Endothelial cell of umbilical vein (primary cell): ENCODE results near the gene SPDYE17. TPM values are rescaled to one million over a fixed set of nuclear protein-coding genes. Genes with fewer than 3 reads are reported as not detected.
"Not testable (repeated sequence)": the region's sequence is repeated elsewhere in the genome, so short reads cannot be mapped to it uniquely, and the experiment has no call there.

Experiments used
- BruUV-seq: library from RNA; stranded (reverse); fragments of 400-500 nt; replicated peaks from 2 replicates; lab custom pipeline; 2021; lab: Mats Ljungman, UMichigan
- CTCF ChIA-PET: fragments of 300-600, 350-600 bp; sonication (Branson Sonifier 250); formaldehyde crosslinking; loops from one replicate; lab custom pipeline; 2021; ENCODE audit warnings: antibody characterized with exemption, inconsistent platforms; lab: Charles Lee
- POLR2A ChIA-PET: fragments of 300-600, 350-600 bp; sonication (Branson Sonifier 250); formaldehyde crosslinking; loops from one replicate; lab custom pipeline; 2021; ENCODE audit warnings: antibody characterized with exemption, inconsistent platforms; lab: Charles Lee
- DNase-seq: peaks from one replicate; pipeline ENCODE4 v3.0.0-alpha.2; 2011; ENCODE audit warnings: low read depth, low spot score
- FAIRE-seq: peaks from 2 replicates; lab custom pipeline; 2011; peaks lifted over from hg19 to GRCh38; lab: Jason Lieb, UNC
- H2AFZ ChIP-seq: 2 replicates; pipeline ENCODE4 v1.6.0; 2012; ENCODE audit warnings: low read depth, low read length, control low read depth, inconsistent platforms
- H3K27ac ChIP-seq: 2 replicates; pipeline ENCODE4 v1.5.1; 2011; ENCODE audit warnings: low read depth, mild to moderate bottlenecking, control low read depth, low read length, moderate library complexity; ENCODE audit not compliant: insufficient read depth
- H3K27me3 ChIP-seq, 2 experiments: 2 replicates each; pipeline versions ENCODE4 v1.6.0 to v1.6.1; 2011; ENCODE audit warnings: low read length in 2 of 2, mixed read lengths in 1 of 2; ENCODE audit not compliant: control insufficient read depth in 2 of 2, insufficient read depth in 2 of 2
- H3K36me3 ChIP-seq, 2 experiments: 2 replicates in 1 of 2; 3 replicates in 1 of 2; pipeline ENCODE4 v1.5.1; 2011; ENCODE audit warnings: low read length in 2 of 2, mild to moderate bottlenecking in 1 of 2, moderate library complexity in 1 of 2; ENCODE audit not compliant: control insufficient read depth in 2 of 2, insufficient read depth in 2 of 2; ENCODE audit errors: extremely low read depth in 1 of 2
- H3K4me1 ChIP-seq: 3 replicates; pipeline ENCODE4 v1.5.1; 2011; ENCODE audit warnings: mild to moderate bottlenecking, low read length; ENCODE audit not compliant: control insufficient read depth, insufficient read depth; ENCODE audit errors: extremely low read depth
- H3K4me2 ChIP-seq: 2 replicates; pipeline ENCODE4 v1.6.1; 2011; ENCODE audit warnings: low read length, control low read depth, mixed read lengths; ENCODE audit not compliant: insufficient read depth
- H3K4me3 ChIP-seq, 3 experiments: fragments of 200-600 bp in 1 of 3; sonication (generic), shearing (Covaris generic) in 1 of 3; replicated peaks in 1 of 3; 2 replicates each; pipeline ENCODE4 v1.5.1; 2011 to 2016; ENCODE audit warnings: control low read depth in 3 of 3, low read length in 3 of 3, mild to moderate bottlenecking in 2 of 3, inconsistent platforms in 1 of 3, low read depth in 1 of 3, moderate library complexity in 1 of 3; ENCODE audit not compliant: insufficient read depth in 1 of 3
- H3K79me2 ChIP-seq: 2 replicates; pipeline ENCODE4 v1.6.0; 2012; ENCODE audit warnings: low read length, inconsistent platforms; ENCODE audit not compliant: control insufficient read depth, insufficient read depth
- H3K9ac ChIP-seq: replicated peaks from 2 replicates; pipeline ENCODE3; 2011; ENCODE audit warnings: low read length, control low read depth; ENCODE audit not compliant: insufficient read depth; ENCODE audit errors: extremely low read depth
- H3K9me1 ChIP-seq: replicated peaks from 3 replicates; pipeline ENCODE4 v1.6.0; 2011; ENCODE audit warnings: mild to moderate bottlenecking, low read length; ENCODE audit not compliant: control insufficient read depth, insufficient read depth; ENCODE audit errors: extremely low read depth
- H3K9me3 ChIP-seq: replicated peaks from 2 replicates; pipeline ENCODE4 v1.5.1; 2012; ENCODE audit warnings: low read length, inconsistent platforms; ENCODE audit not compliant: control insufficient read depth, insufficient read depth
- H4K20me1 ChIP-seq: replicated peaks from 2 replicates; pipeline ENCODE3; 2011; ENCODE audit warnings: mild to moderate bottlenecking, low read length; ENCODE audit not compliant: control insufficient read depth, insufficient read depth; ENCODE audit errors: extremely low read depth
- dilution Hi-C: fragments of 300-500 bp; cut with MboI; formaldehyde crosslinking; loops from one replicate; pipeline ENCODE4 v1.15.0; 2019; ENCODE audit warnings: low sequenced_read_pairs; ENCODE audit not compliant: extremely low pct_ligation_motif_present
- intact Hi-C: fragments of 100-400 bp; cut with micrococcal nuclease; formaldehyde crosslinking; loops from one replicate; pipeline ENCODE4 v1.10.0; 2022
- polyA plus RNA-seq, 4 experiments: library from polyadenylated mRNA; depleted of rRNA in 3 of 4; stranded (reverse) in 3 of 4; unstranded in 1 of 4; fragments of >200 nt; gene quantifications; 2 replicates each; pipeline versions ENCODE4 v1.2.1 to v1.2.3, GENCODE V29; 2011 to 2012; ENCODE audit warnings: missing spikeins in 1 of 4
- total RNA-seq: library from RNA; stranded (reverse); gene quantifications from 2 replicates; pipeline ENCODE4 v1.2.3, GENCODE V29; 2021

Gene SPDYE17
- total and polyA plus RNA-seq, 2 donors (not counting 3 experiments of a cell fraction or from before 2014, with no cell fraction given): not detected

- dilution Hi-C loops, H3K4me1 ChIP-seq, H2AFZ ChIP-seq, intact Hi-C loops, DNase-seq, H3K79me2 ChIP-seq, H3K9ac ChIP-seq, H4K20me1 ChIP-seq, H3K4me2 ChIP-seq, CTCF ChIA-PET, BruUV-seq, H3K9me3 ChIP-seq, FAIRE-seq, POLR2A ChIA-PET, H3K27me3 ChIP-seq, H3K9me1 ChIP-seq, H3K4me3 ChIP-seq, H3K27ac ChIP-seq, H3K36me3 ChIP-seq: not testable (repeated sequence)
Measured at GRCh38 chr7:77003241-77003640, 28.9 kb downstream of the SPDYE17 start.

- CTCF ChIA-PET, H3K79me2 ChIP-seq, H3K4me3 ChIP-seq, H2AFZ ChIP-seq, H3K9me3 ChIP-seq, H3K9ac ChIP-seq, H3K36me3 ChIP-seq, BruUV-seq, FAIRE-seq, intact Hi-C loops, H3K27ac ChIP-seq, POLR2A ChIA-PET, H3K4me2 ChIP-seq, DNase-seq, dilution Hi-C loops, H3K27me3 ChIP-seq, H3K4me1 ChIP-seq, H3K9me1 ChIP-seq, H4K20me1 ChIP-seq: not testable (repeated sequence)
Measured at GRCh38 chr7:77002678-77003233, 29.4 kb downstream of the SPDYE17 start.

- H3K4me3 ChIP-seq, H3K9me1 ChIP-seq, H3K9me3 ChIP-seq, H4K20me1 ChIP-seq, POLR2A ChIA-PET, BruUV-seq, H3K27me3 ChIP-seq, FAIRE-seq, dilution Hi-C loops, intact Hi-C loops, H3K4me2 ChIP-seq, H3K79me2 ChIP-seq, CTCF ChIA-PET, H3K9ac ChIP-seq, H3K4me1 ChIP-seq, H2AFZ ChIP-seq, H3K36me3 ChIP-seq, H3K27ac ChIP-seq, DNase-seq: not testable (repeated sequence)
Measured at GRCh38 chr7:77002104-77002503, 30.1 kb downstream of the SPDYE17 start.

- H3K4me3 ChIP-seq, H3K4me2 ChIP-seq, H3K9ac ChIP-seq, H3K9me1 ChIP-seq, H3K36me3 ChIP-seq, DNase-seq, H3K27me3 ChIP-seq, POLR2A ChIA-PET, BruUV-seq, H3K4me1 ChIP-seq, H3K79me2 ChIP-seq, H2AFZ ChIP-seq, intact Hi-C loops, H4K20me1 ChIP-seq, H3K27ac ChIP-seq, H3K9me3 ChIP-seq, CTCF ChIA-PET, dilution Hi-C loops: not testable (repeated sequence)
- peak; percentile 66 for FAIRE-seq
Measured at GRCh38 chr7:76999474-77000107, 32.6 kb downstream of the SPDYE17 start.
